Adrenal gland (tissue), 12 donors: Measurements from ENCODE around the gene RAD51D. TPM values are rescaled to one million over a fixed set of nuclear protein-coding genes. Genes with fewer than 3 reads are reported as not detected.

Experiments
- DNase-seq, 7 donors: peaks; one replicate each; pipeline ENCODE4 v3.0.0-alpha.2; 2019 to 2020
- H3K27ac ChIP-seq, 5 donors: fragments of 200-600 bp; sonication (generic) in 4 of 5; 1 replicate in 3 of 5; 2 replicates in 2 of 5; pipeline versions ENCODE4 v1.5.1 to v1.8.0; 2016 to 2020; ENCODE audit warnings: mild to moderate bottlenecking in 1 of 5
- H3K27me3 ChIP-seq: fragments of 200-600 bp; 2 replicates; pipeline ENCODE4 v1.8.0; 2021
- H3K36me3 ChIP-seq, 2 donors: fragments of 200-600 bp; replicated peaks in 1 of 2; 1 replicate in 1 of 2; 2 replicates in 1 of 2; pipeline versions ENCODE4 v1.5.1 to v1.8.0; 2018 to 2022
- H3K4me1 ChIP-seq, 2 donors: fragments of 200-600 bp; replicated peaks in 1 of 2; 1 replicate in 1 of 2; 2 replicates in 1 of 2; pipeline versions ENCODE4 v1.5.1 to v1.8.0; 2018 to 2021
- H3K4me3 ChIP-seq, 4 donors: fragments of 200-600 bp; sonication (generic) in 3 of 4; one replicate each; pipeline ENCODE4 v1.5.1; 2016 to 2018
- H3K9me3 ChIP-seq, 3 donors: fragments of 200-600 bp; sonication (generic) in 1 of 3; replicated peaks in 1 of 3; 1 replicate in 2 of 3; 2 replicates in 1 of 3; pipeline versions ENCODE4 v1.5.1 to v1.8.0; 2016 to 2021
- CTCF ChIP-seq, 6 experiments: fragments of 450-650 bp in 4 of 6; fragments of 200-600 bp in 2 of 6; sonication (generic) in 1 of 6; IDR thresholded peaks; 1 replicate in 5 of 6; 2 replicates in 1 of 6; pipeline versions ENCODE4 v1.5.1 to v1.8.0; 2016 to 2021; ENCODE audit warnings: antibody characterized with exemption in 6 of 6, mild to moderate bottlenecking in 2 of 6, moderate library complexity in 1 of 6
- POLR2A ChIP-seq, 2 donors: fragments of 450-650 bp; IDR thresholded peaks; one replicate each; pipeline ENCODE4 v1.6.1; 2017; ENCODE audit warnings: antibody characterized with exemption in 2 of 2, mild to moderate bottlenecking in 2 of 2, moderate library complexity in 1 of 2
- WGBS, 4 donors: extraction: QIAGEN DNeasy Blood & Tissue Kit in 2 of 4; methylation state at CpG; one replicate each; pipeline versions ENCODE4 v1.1.5 to v1.1.7; 2013 to 2017; 5-methylcytosine and 5-hydroxymethylcytosine counted together
- intact Hi-C, 2 donors: fragments of 100-400 bp; cut with DNase I; formaldehyde crosslinking; loops; one replicate each; pipeline versions ENCODE4 v1.14.1 to v1.15.0; 2022 to 2023
- polyA plus RNA-seq, 3 donors: library from polyadenylated mRNA; stranded (reverse); fragments of 200-250 nt in 2 of 3; fragments of 350-450 nt in 1 of 3; fragmentation: Illumina TruSeq in 1 of 3; extraction: RNeasy Lipid Tissue Mini Kit (QIAGEN cat#74804) in 1 of 3; gene quantifications; one replicate each; pipeline ENCODE4 v1.2.3, GENCODE V29; 2013 to 2014
- total RNA-seq, 9 donors: library from RNA; depleted of rRNA in 4 of 9; stranded (reverse); fragments of >200 nt in 4 of 9; fragments of 120-200 nt in 1 of 9; fragmentation: NEBNext Ultra II Directional in 1 of 9; extraction: Animal tissue kit (Norgen Biotek cat#: 25700) in 1 of 9; gene quantifications; one replicate each; pipeline versions ENCODE4 v1.1.0 to v1.2.4, GENCODE V29; 2013 to 2023
- donor health status: healthy with polysubstance abuse.
- donor health status: Bipolar disorder and iron deficiency.
- donor health status: DM: yes; HTN: yes; CAD: no.
- donor health status: DM: no; HTN: no; CAD: no.
- donor health status: DM: no; HTN: no; CAD: no.
- donor health status: DM: yes; HTN: yes; CAD: no.

Gene RAD51D
- total and polyA plus RNA-seq, 12 donors, result 3.3 to 14.3 (median 5.8) TPM

GRCh38 chr17:35080536-35080935, 39.1 kb downstream of the RAD51D start:
- 60 to 88% (median 69%) methylated on average over 1 of the region's 1 CpG for WGBS, 4 donors
- Histone ChIP-seq H3K27me3 (no peaks in the 10 kb centered on the region), H3K27ac (no peak overlapping the region), H3K4me3 (no peak overlapping the region), H3K9me3 (no peaks in the 10 kb centered on the region), H3K4me1 (peaks cover 0 to 16% of the 10 kb centered on the region in 2 donors), H3K36me3 (no peaks in the 10 kb centered on the region)
- no peak for TF ChIP-seq POLR2A (IDR thresholded peaks at IDR 0.05)
- no peak for TF ChIP-seq CTCF (IDR thresholded peaks at IDR 0.05)
- DNase-seq, result no peak
- intact Hi-C loops, result no loop called here

DNA sequence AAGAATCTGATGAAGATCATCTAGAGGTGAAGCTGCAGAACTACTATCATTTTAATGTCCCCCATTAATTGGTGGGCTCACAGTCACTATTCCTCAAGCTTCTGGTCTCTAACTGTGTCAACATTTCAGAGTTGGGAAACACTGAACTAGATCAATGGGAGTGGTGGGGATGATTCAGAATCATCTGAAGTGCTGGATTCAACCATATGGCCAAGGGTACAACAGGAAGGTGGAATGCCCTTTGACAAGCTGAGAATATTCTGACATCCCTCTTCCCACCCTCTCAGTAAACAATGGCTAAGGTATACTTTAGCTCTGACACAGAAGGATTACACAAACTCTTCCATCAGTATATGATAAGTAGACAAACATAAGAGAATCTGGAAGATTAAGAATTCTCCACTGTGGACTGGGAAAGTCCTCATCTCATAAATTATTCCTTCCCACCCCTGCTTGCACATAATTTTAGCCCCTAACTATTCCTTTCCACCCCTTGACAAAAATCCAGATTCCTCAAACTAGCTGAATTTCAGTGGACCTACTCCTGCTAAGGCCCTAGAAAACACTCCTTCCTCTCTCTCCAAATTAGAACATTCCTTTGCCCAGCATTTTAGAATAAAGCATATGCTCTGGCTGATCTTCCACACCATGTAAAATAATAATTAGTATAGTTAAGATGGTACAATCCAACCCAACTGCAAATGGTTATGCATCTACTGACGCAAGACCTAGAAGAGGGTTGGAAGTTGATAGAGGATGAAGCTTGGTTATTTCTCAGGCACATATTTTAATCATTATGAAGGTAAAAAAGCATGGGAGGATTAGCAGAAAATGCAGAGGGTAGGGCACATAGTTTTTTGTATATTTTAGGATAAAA, 39.9 kb downstream of the RAD51D start:
- TF ChIP-seq POLR2A (IDR thresholded peaks at IDR 0.05), result no peak
- TF ChIP-seq CTCF (IDR thresholded peaks at IDR 0.05), result no peak
- no peak overlapping the region for H3K4me3 ChIP-seq
- H3K27me3 ChIP-seq, result no peaks in the 10 kb centered on the region
- H3K4me1 ChIP-seq, result peaks cover 0 to 24% of the 10 kb centered on the region in 2 donors
- WGBS, 4 donors, result 98 to 100% (median 100%) methylated on average over 1 of the region's 1 CpG
- no peaks in the 10 kb centered on the region for H3K9me3 ChIP-seq
- H3K27ac ChIP-seq, result no peak overlapping the region
- intact Hi-C loops, result no loop called here
- DNase-seq, result no peak
- H3K36me3 ChIP-seq, result no peaks in the 10 kb centered on the region

DNA sequence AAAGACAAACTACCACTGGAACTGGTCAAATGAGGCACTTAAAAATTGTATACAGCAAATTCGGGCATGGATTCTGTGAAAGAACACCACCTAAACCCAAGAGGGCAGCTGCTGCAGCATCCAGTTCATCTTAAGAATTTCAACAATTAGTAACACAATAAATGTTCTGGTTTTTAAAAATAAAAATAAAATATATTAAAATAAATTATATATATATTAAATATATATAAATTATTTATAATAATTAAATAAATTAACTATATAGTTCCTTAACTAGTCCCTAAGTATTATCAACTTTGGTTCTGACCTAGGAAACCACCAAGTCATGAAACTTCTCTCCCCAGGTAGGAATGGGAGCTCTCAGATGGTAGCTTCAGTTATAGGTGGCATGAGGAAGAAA, 42.8 kb downstream of the RAD51D start:
- DNase-seq, result no peak
- no peak overlapping the region for H3K27ac ChIP-seq
- H3K27me3 ChIP-seq, result no peaks in the 10 kb centered on the region
- peaks cover 0 to 14% of the 10 kb centered on the region in 2 donors for H3K4me1 ChIP-seq
- 72 to 89% (median 88%) methylated on average over 1 of the region's 1 CpG for WGBS, 4 donors
- no peaks in the 10 kb centered on the region for H3K9me3 ChIP-seq
- intact Hi-C loops, result no loop called here
- H3K4me3 ChIP-seq, result no peak overlapping the region
- TF ChIP-seq POLR2A (IDR thresholded peaks at IDR 0.05) (no peak), CTCF (IDR thresholded peaks at IDR 0.05) (no peak)
- no peaks in the 10 kb centered on the region for H3K36me3 ChIP-seq

GRCh38 chr17:35074711-35075707, 44.7 kb downstream of the RAD51D start:
- no peak overlapping the region for H3K4me3 ChIP-seq
- no peak for TF ChIP-seq CTCF (IDR thresholded peaks at IDR 0.05)
- H3K27me3 ChIP-seq, result no peaks in the 10 kb centered on the region
- no peak for DNase-seq
- peaks cover 0 to 9% of the 10 kb centered on the region in 2 donors for H3K4me1 ChIP-seq
- intact Hi-C loops, result no loop called here
- no peaks in the 10 kb centered on the region for H3K9me3 ChIP-seq
- no peak overlapping the region for H3K27ac ChIP-seq
- H3K36me3 ChIP-seq, result no peaks in the 10 kb centered on the region
- 61 to 74% (median 64%) methylated on average over 2 of the region's 2 CpGs for WGBS, 4 donors
